HTR-8/SVneo (cell line): ENCODE measurements around the gene CACNA2D4.
A peak's percentile ranks its signal among the peaks of the same experiment; 100 is the strongest.

ENCODE experiments used
- DNase-seq: peaks from one replicate; pipeline ENCODE4 v3.0.0; 2011; ENCODE audit warnings: low spot score, mixed read lengths; ENCODE audit not compliant: insufficient read length
- FAIRE-seq: peaks from 2 replicates; lab custom pipeline; 2011; peaks lifted over from hg19 to GRCh38; lab: Jason Lieb, UNC

Gene CACNA2D4

DNA sequence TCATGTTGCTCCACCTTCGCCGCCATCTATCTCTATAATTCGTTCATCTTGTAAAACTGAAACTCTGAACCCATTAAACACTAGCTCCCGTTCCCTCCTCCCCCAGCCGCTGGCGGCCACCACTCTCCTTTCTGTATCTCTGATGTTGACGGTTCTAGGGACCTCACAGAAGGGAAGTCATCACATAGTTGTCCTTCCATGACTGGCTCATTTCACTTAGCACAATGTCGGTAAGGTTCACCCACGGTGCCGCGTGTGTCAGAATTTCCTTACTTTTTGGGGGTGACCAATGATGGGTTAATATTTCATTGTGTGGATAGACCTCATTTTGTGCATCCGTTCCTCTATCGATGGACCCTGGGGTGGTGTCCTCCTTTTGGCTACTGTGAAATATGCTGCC lies 2.0 kb upstream of the CACNA2D4 start:
- DNase-seq (no peak), FAIRE-seq (peak; percentile 64)

DNA sequence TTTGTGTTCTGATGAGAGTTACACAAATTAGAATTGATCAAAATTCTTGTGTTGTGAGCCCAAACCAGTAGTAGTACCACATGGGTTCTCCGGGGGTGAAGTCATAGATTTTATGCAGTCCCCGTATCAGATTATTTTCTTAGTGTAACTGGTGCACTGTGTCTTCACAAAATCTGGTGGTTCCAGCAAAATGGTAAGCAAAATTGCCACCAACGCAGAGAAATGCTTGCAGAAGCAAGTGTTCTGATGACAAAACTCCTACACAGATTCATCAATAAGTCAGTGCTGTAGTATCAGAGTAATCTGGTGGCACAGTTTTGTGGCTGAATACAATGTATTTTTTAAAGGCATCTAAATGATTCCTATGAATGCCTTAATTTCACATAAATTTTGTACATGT lies 1.3 kb upstream of the CACNA2D4 start:
- DNase-seq: no peak
- FAIRE-seq: peak; percentile 13

DNA sequence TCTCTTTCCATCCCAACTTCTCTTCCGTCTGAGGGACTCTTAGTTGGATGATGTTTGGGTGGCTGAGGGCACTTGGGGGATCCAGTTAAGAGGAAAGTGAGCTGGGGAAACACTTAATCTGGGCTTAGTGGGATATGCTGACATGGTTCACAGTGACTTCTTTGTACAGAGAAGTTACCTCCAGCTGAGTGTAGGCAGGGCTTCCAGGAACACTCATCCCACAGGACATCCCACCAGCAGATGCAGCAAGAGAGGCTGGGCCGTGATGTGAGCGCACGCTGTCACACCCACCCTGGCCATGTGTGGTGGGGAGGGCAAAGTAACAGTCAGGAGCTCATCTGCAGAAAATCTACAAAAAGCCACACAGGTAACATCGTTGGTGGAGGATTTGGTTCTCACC lies 832 bp upstream of the CACNA2D4 start:
- FAIRE-seq (peak; percentile 62), DNase-seq (no peak)

DNA sequence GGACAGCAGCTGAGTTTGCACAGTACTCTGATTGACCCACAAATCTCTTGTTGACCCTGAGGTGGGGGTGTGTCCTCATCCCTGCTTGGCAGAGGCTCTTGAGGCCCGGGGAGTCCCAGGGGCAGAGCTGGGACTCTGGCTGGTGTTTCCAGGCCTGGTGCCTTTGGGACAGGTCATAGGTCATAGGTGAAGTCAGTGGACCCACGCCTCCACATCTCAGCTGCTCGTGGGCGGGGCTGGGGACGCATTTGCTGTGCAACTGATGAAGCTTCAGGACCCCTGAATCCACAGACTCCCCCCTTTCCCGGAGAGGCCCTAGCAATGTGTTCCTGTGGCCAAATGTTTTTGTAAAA lies 408 bp upstream of the CACNA2D4 start:
- DNase-seq (no peak), FAIRE-seq (no peak)

DNA sequence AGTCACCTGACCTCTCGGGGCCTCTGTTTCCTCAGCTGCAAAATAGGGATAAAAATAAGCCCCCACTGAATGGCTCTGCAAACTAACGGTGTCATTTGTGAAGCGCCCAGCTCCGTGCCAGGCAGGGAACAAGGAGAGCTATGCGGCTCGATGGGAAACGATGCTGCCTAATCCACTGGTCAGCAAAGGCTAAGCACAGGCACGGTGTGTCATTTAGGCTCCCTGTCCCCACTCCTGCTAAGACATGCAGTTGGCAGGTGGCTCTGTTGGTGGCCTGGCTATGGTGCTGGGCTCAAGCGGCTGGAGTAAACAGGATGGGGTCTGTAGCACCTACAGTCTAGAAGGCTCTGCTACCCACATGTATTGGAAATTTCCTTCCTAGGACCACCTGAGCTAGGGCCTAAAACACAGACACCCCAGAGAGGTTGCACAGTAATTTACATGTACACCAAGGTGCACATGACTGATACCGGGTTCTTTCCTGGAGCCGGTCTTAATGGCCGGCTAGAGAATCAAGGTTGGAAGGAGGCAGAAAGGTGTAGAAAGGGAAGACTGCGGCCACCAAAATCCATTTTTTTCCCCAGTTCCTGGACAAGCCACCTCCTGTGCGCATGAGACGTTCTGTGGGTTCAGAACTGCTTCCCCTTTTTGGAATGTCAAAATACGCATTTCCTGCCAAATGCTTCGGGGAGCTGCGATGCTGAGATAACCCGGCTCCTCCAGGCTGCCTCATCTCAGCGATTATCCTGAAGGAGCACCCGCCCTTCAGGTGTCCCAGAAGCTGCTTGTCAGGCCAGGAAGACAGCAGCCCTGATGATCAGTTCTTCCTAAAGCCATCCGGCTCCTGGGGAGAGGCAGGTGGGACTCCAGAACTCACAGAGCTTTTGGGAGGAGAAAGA lies 1.0 kb downstream of the CACNA2D4 start:
- DNase-seq: no peak
- peak; percentile 40 for FAIRE-seq

DNA sequence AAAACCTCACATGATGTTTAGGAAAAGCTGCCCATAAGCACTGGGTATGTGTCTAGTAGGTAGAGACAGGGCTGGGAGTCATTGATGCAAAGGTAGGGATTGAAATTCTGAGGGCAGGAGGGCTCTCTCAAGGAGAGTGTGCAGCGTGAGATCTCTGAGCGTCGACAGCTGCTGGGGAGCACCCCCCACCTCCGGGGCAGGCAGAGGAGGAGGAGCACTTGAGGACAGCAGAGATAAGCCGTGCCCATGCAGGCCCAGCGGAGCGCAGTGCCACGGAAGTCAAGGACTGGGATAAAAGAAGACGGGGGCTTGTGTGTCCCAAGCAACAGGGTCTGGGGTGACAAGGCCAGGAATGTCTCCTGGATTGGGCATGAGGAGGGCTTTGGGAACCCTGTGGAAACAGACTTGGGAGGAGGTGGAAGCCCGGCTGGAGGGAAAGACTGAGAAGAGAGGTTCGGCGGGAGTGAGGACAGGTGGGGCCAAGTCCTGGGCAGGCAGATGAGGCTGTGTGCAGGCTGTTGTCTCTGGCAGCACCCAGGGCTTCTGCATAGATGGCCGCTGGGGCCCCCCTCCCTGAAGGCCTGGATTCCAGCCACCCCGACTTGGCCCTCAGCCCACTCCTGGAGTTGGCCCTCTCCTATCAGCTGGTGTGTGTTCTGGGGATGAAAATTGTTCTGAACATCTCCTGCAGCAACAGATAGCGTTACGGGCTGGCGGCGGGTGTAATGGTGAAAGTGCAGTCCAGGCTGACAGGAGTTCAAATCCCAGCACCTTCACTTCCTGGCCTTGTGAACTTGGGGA lies 1.9 kb downstream of the CACNA2D4 start:
- FAIRE-seq: no peak
- DNase-seq: no peak

DNA sequence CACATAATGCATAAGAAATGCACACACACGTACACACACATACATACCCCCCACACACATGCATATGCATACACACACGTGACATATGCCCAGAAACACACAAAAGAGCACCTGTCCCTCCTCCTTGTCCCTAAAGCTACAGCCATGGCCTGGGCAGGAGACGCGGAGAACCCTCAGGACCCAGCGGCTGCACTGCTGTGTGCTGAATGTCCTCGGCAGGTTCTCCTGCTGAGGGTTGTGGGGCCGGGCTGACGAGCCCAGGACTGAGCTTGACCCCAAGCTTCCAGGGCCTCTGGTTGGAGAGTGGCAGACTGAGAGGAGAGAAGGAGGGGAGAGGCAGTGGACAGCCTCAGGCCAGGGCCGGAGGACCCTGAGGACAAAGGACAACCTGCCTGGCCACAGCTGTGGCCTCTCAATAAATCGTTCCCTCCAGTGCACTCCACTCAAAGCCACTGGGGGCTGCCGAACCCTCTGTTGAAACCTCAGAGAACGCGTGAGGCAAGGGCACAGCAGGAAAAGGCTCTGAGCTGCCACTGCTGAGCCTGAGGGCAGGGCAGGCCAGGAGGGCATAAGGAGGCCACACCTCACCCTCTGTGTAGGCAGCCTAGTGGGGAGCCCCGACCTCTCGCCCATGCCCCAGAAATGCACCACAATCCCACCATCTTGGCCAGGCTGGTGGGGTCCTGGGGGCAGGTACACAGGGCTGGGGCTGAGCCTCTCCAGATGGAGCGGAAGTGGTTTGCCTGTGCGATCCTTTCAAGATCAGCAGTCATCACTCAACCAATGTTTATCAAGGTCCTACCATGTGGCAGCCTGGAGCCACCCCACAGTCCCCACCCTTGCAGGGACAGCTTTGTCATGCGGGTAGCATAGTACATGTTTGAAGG lies 3.1 kb downstream of the CACNA2D4 start:
- DNase-seq (no peak), FAIRE-seq (no peak)

DNA sequence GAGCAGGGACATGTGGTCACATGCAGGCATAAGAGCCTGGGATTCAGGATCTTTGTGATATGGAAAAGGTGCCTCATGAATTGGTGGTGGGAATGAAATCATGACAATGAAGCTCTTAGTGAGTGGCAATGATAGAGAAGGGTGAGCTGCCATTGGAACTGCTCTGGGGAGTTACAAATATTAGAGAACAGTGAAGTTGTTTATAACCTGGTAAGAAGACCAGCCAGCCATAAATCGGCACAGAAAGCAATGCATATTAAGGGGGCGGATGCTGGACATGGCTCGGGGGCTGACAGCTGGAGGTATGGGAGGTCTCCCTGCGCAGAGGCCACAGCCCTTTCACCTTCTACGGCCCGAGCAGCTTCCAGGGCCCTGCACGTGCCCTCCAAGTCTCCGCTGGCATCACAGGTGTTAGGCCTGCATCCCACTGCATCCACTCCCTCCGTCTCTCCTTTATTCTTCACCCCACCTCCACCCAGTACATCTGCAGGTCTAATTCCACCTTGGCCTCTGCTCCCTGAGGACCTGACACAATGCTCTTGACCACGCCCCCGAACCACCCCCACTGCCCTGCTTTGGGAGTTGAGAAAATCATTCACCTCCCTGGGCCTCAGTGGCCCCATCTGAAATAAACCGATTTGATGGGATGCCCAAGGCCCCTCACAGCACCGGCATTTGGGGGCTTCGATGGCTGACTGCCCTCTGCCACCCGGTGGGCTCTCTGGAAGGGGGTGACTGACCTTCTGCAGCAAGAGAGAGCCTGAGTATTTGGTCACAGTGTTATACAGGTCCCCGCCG lies 4.1 kb downstream of the CACNA2D4 start:
- DNase-seq (no peak), FAIRE-seq (no peak)

DNA sequence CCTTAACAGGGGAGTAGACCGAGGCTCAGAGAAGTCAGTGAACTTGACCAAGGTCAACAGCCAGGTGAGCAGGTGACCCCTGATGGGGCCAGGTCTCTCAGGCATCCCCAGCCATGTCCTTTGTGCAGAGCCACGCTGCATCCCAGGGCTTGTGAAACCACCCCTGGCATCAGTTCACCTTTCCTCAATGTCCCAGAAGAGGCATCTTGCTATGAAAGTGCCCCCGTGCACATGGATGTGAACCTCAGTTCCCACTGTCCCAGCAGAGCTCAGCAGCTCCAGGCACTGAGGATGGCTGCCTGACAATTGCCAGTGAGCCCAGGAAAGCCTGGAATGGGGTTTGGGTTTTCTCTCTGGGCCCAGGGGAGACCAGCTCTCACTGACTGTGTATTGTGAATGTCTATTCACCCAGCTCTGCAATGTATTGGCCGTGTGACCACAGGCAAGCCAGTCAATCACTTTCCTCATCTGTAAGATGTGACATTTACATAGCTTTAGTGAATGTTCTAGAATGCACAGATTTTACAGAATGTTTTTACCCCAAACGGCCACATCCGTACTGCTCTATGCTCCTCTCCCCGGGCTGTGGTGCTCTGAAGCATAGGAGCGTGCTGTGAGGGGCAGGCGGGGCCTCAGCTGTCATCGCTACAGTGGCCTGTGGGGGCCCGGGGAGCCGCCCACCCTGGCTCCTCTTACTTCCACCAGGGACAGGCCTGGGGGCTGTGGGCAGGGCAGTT lies 4.9 kb downstream of the CACNA2D4 start:
- no peak for DNase-seq
- FAIRE-seq: no peak

DNA sequence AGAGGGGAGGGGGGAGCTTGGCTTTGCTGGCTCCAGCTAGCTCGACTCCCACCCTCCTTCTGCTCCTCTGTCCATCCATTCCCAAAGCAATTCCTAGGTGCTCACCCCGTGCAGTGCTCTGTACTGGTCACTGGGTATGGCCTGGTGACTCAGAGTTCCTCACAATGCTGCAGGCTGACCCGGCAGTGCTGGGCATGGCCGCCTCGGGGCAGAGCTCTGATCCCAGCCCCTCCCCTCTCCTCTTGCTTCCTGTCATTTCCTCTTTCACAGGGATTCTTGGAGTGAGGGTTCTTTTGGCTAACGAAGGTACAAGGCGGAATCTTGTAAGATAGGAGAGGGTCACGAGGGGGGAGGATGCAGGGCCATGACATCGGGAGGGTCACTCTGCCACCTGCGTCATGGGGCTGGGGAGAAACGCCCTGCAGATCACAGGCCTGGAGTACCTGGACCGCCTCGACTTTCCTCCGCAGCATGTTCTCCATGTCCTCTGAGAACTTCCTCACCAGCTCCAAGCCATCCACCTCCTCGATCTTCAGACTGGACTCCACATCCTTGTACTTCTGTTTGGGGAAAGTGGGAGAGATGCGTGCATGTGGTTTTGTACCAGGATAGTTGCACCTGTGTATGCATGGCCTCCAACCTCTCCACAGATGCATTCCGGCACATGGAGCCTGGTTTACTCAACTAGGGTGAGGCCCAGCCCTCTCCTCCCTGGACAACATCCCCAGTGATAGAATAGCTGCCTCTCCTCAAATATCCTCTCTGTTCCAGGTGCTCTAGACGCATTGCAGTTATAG lies 5.7 kb downstream of the CACNA2D4 start:
- DNase-seq (peak; percentile 94), FAIRE-seq (peak; percentile 72)

DNA sequence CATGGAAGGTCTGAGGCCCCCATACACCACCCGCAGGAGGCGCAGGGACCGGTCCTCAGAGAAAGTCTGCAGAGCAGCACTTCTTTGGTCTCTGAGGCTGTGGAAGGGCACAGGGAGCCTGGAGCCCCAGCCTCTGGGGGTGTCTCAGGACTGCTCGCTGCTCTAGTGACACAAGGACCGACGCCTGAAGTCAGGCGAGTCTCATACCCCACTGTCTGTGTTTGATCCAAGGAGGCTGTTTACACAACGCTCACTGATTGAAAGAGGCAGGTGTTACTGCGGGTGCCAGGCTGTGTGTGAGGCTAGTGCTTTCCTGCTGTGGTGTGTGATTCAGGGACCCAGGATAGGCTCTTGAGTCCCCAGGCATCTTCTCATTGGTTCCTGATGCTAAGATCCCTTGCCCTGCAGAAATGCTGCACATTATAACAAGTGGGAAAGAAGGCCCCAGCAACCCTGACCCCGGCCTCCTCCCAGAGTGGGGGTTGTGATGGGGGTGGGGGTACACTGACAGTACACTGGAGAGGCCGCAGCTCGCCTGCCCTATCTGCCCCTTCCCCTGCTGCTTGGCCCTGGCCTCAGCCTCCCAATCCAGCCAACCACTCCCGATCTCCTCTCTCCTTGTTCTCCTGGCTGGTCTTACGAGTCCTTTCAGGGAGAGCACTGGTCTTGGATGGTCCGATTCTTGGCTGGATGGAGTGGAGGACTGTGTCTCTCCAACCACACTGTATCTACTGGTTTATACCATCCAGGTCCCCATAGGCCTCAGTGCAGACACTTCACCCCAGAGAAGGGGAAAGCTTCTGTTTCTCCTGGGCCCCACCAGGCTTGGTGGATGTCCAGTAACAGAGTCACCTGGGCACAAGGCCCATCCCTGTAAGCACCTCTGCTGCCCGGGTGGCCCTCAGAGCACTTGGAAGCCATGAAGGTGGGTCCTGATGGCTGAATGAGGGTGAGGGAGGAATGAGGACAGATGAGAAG lies 6.6 kb downstream of the CACNA2D4 start:
- no peak for DNase-seq
- peak; percentile 49 for FAIRE-seq

DNA sequence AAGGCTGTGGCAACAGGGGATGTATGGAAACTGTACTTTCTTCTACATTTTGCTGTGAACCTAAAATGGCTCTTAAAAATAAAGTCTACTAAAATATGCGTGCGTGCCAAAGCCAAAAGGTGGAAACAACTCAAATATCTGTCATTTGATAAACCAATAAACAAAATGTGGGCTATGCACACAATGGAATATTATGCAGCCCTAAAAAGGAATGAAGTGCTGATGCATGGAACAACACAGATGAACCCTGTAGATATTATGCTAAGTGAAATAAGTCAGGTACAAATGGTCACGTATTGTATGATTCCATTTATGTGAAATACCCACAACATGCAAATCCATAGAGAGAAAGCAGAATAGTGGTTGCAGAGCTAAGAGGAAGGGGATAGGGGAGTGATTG lies 8.0 kb downstream of the CACNA2D4 start:
- FAIRE-seq: peak; percentile 13

DNA sequence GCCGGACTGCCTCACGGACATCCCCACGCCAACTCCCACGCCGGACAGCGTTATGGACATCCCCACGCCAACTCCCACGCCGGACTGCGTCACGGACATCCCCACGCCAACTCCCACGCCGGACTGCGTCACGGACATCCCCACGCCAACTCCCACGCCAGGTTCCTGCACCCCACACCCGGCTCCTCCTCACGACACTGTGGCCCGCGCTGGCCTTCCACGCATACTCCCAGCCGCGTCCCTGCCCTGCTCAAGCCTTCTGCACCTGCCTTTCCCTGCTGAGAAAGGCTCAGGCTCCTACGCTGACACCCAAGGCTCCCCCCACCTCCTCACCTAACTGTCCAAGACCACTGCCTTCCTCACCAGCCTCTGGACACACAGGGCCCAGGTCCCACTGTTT lies 9.7 kb downstream of the CACNA2D4 start:
- DNase-seq: no peak
- no peak for FAIRE-seq

More for the DNA sequence above, 8.0 kb downstream of the CACNA2D4 start:
- no peak for DNase-seq

DNA sequence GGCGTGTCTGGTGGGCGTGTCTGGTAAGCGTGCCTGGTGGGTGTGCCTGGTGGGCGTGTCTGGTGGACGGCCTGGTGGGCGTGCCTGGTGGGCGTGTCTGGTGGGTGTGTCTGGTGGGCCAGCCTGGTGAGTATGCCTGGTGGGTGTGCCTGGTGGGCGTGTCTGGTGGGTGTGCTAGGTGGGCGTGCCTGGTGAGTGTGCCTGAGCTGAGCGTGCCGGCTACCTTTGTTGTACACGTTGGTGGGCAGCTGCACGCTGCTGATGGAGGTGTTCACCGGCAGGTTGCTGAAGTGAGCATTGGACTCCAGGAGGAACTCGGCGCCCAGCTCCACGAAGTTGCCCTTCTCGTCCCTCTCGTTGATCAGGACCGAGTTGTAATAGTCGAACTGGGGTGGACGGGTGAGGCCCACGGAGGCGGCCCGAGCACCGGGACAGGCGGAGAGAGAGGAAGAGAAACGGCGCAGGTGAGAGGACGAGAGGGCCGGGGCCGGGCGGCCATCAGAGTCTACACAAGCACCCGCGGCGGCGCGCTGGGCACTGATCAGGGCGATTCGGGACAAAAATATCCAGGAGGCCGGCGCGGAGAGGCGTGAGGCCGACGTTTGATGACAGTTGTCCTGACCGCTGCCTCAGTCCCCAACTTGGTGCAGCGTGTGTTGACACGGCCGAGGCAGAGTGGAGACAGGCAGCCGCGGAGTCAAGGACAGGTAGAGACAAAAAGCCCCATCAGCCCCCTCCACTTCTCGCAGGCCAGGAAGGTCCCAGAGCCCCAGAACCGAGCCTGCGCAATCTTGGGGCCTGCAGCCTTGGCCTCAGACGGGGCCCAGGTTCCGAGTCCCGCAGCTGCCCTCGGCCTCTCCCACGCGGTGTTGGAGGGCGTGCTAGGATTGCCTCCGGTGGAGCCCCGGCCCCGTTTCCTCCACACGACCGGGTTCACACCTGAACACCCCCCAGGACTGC lies 10.5 kb downstream of the CACNA2D4 start:
- DNase-seq: no peak
- peak; percentile 62 for FAIRE-seq

DNA sequence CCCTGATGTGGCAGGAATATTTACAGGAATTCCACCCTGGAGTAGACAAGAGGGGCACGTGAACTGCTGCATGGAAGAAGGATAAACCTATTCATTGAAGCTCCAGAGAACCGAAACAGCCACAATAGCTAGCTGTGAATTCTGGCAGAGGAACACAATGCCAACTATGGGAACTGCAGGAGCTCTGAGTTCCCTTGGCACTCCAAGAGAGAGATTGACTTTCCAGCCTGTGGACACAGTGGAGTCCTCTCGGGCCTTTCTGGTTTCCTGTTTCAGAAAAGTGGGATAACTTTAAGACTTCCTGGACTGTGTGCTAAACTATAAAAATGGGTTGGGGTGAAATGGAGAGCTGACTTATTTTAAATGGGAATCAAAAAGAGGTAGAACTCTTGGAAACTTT lies 11.9 kb downstream of the CACNA2D4 start:
- FAIRE-seq: no peak
- no peak for DNase-seq

DNA sequence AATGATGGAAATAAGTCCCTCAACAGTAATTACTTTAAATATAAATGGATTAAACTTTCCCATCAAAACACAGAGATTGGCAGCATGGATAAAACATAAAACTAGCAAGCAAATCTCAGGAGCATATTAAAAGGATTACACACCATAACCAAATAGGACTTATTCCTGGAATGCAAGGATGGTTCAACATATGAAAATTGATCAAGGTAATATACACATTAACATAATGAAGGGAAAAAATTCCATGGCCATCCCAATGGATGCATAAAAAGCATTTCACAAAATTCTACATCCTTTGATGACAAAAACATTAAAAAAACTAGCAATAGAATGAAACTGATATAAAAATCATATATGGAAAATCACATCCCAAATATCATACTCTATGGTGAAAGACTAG lies 13.6 kb downstream of the CACNA2D4 start:
- DNase-seq: no peak
- FAIRE-seq: no peak
